ENCODE results near the gene CLEC3B.

Gene CLEC3B

GRCh38 chr3:45080824-45081223 is 54.7 kb downstream of the CLEC3B start:
- no peaks in the 10 kb centered on the region for H3K9me3 ChIP-seq (ENCODE audit: control insufficient read depth, insufficient read depth, low read depth, low read length)
- H3K4me3 ChIP-seq (ENCODE audit: low read depth, low read length) = no peak overlapping the region
- no peak overlapping the region for H3K27ac ChIP-seq (ENCODE audit: extremely low read depth, low read depth, low read length)
- no peaks in the 10 kb centered on the region for H3K36me3 ChIP-seq (ENCODE audit: control insufficient read depth in 2 of 2, insufficient read depth in 1 of 2, low read length in 2 of 2)
- ChIA-PET CTCF (no interaction called here), POLR2A (no interaction called here)
- TF ChIP-seq ZNF664 (tag by site-specific recombination; IDR thresholded peaks at IDR 0.05) (no peak), SCRT2 (tag by site-specific recombination; IDR thresholded peaks at IDR 0.05) (no peak), ZNF10 (tag by site-specific recombination; IDR thresholded peaks at IDR 0.05) (no peak), ZEB2 (tag by site-specific recombination; IDR thresholded peaks at IDR 0.05) (no peak), KLF17 (tag by site-specific recombination; IDR thresholded peaks at IDR 0.05) (no peak)
- TF ChIP-seq, protein P1, sequence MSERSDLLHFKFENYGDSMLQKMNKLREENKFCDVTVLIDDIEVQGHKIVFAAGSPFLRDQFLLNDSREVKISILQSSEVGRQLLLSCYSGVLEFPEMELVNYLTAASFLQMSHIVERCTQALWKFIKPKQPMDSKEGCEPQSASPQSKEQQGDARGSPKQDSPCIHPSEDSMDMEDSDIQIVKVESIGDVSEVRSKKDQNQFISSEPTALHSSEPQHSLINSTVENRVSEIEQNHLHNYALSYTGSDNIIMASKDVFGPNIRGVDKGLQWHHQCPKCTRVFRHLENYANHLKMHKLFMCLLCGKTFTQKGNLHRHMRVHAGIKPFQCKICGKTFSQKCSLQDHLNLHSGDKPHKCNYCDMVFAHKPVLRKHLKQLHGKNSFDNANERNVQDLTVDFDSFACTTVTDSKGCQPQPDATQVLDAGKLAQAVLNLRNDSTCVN (tag by site-specific recombination; optimal IDR thresholded peaks at IDR 0.05) = no peak
- H3K4me1 ChIP-seq (ENCODE audit: control insufficient read depth, insufficient read depth, low read length) = no peaks in the 10 kb centered on the region

DNA sequence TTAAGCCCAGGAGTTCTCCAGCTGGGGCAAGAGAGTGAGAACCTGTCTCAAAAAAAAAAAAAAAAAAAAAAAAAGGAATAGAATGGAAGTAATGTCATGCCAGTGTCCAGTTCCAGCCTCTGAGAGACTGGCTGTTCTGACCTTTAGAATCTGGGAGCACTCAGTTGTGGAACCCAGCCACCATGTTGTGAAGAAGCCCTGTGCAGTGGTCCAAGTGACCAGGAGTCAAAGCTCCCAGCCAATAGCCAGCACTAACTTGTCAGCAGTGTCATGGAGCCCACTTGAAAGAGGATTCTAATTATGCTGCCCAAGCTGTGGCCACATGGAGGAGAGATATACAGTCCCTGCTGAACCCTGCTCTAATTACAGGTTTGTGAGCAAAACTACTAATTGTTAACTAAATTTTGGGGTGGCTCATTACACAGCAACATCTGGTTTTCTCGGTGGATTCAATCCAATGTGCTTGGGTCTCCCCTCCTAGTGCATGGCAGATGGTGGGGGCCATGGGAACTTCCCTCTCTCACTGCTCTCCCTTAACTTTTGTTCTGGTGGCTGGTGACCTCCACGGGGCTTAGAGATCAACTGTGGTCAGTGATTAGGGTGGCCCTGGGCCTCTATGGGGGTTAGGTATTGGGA is 55.5 kb downstream of the CLEC3B start:
- H3K36me3 ChIP-seq (ENCODE audit: control insufficient read depth in 2 of 2, insufficient read depth in 1 of 2, low read length in 2 of 2) = no peaks in the 10 kb centered on the region
- no peak overlapping the region for H3K27ac ChIP-seq (ENCODE audit: extremely low read depth, low read depth, low read length)
- H3K9me3 ChIP-seq (ENCODE audit: control insufficient read depth, insufficient read depth, low read depth, low read length) = no peaks in the 10 kb centered on the region
- no peaks in the 10 kb centered on the region for H3K4me1 ChIP-seq (ENCODE audit: control insufficient read depth, insufficient read depth, low read length)
- ChIA-PET POLR2A (no interaction called here), CTCF (interaction anchor here (1.5 kb wide), 1 partner anchor 43 kb away, joined by 3 read pairs; no protein-coding TSS in a partner anchor)
- TF ChIP-seq BCL6B (tag by site-specific recombination; IDR thresholded peaks at IDR 0.05) = no peak
- TF ChIP-seq ZNF596 (tag by site-specific recombination; IDR thresholded peaks at IDR 0.05) = no peak
- TF ChIP-seq ZEB2 (tag by site-specific recombination; IDR thresholded peaks at IDR 0.05) = no peak
- no peak for TF ChIP-seq ZBTB7A (tag by site-specific recombination; IDR thresholded peaks at IDR 0.05; ENCODE audit: low read depth)
- TF ChIP-seq ZNF174 (tag by site-specific recombination; IDR thresholded peaks at IDR 0.05) = no peak
- TF ChIP-seq ZNF391 (tag by site-specific recombination; IDR thresholded peaks at IDR 0.05; ENCODE audit: borderline replicate concordance, low read depth) = no peak
- TF ChIP-seq HOXC10 (CRISPR knock-in tag; IDR thresholded peaks at IDR 0.05) = no peak
- TF ChIP-seq KLF1 (tag by site-specific recombination; IDR thresholded peaks at IDR 0.05) = no peak
- TF ChIP-seq ZNF404 (tag by site-specific recombination; IDR thresholded peaks at IDR 0.05) = no peak
- TF ChIP-seq ZFP37 (tag by site-specific recombination; IDR thresholded peaks at IDR 0.05) = no peak
- TF ChIP-seq ZNF274 (IDR thresholded peaks at IDR 0.05; ENCODE audit: low read length) = no peak
- no peak for TF ChIP-seq ZNF274 (tag by site-specific recombination; IDR thresholded peaks at IDR 0.05; ENCODE audit: borderline replicate concordance)
- H3K4me3 ChIP-seq (ENCODE audit: low read depth, low read length) = no peak overlapping the region

DNA sequence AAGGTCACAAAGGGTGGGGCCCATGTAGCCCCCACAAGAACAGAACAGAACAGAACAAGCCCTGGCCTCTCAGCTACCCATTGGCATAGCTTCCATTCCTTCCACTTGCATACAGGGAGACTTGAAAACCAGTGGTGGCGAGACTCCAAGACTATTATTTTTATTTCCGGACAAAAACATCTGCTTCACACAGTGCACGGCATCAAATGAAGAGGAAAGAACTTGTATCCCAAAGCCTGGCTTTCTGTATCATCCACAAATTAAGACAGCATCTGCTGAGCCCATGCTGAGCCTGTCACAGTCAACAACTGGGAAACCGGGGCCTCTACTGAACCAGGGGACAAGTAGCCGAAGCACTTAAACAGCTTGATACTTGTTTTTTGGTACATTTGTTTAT is 56.0 kb downstream of the CLEC3B start:
- no peak overlapping the region for H3K27ac ChIP-seq (ENCODE audit: extremely low read depth, low read depth, low read length)
- H3K9me3 ChIP-seq (ENCODE audit: control insufficient read depth, insufficient read depth, low read depth, low read length) = no peaks in the 10 kb centered on the region
- ChIA-PET POLR2A (no interaction called here), CTCF (interaction anchor here (1.5 kb wide), 1 partner anchor 44 kb away, joined by 3 read pairs; no protein-coding TSS in a partner anchor)
- H3K36me3 ChIP-seq (ENCODE audit: control insufficient read depth in 2 of 2, insufficient read depth in 1 of 2, low read length in 2 of 2) = no peaks in the 10 kb centered on the region
- H3K4me3 ChIP-seq (ENCODE audit: low read depth, low read length) = no peak overlapping the region
- no peaks in the 10 kb centered on the region for H3K4me1 ChIP-seq (ENCODE audit: control insufficient read depth, insufficient read depth, low read length)
- TF ChIP-seq KLF1 (tag by site-specific recombination; IDR thresholded peaks at IDR 0.05) (no peak), ZNF610 (tag by site-specific recombination; IDR thresholded peaks at IDR 0.05; ENCODE audit: borderline replicate concordance) (no peak), ZNF677 (tag by site-specific recombination; IDR thresholded peaks at IDR 0.05) (no peak), ZNF561 (tag by site-specific recombination; IDR thresholded peaks at IDR 0.05; ENCODE audit: borderline replicate concordance) (no peak), ZBTB44 (tag by site-specific recombination; IDR thresholded peaks at IDR 0.05) (no peak)
- TF ChIP-seq, protein P2, sequence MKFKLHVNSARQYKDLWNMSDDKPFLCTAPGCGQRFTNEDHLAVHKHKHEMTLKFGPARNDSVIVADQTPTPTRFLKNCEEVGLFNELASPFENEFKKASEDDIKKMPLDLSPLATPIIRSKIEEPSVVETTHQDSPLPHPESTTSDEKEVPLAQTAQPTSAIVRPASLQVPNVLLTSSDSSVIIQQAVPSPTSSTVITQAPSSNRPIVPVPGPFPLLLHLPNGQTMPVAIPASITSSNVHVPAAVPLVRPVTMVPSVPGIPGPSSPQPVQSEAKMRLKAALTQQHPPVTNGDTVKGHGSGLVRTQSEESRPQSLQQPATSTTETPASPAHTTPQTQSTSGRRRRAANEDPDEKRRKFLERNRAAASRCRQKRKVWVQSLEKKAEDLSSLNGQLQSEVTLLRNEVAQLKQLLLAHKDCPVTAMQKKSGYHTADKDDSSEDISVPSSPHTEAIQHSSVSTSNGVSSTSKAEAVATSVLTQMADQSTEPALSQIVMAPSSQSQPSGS (tag by site-specific recombination; IDR thresholded peaks at IDR 0.05; ENCODE audit: low read depth) = no peak
- TF ChIP-seq, protein P3, sequence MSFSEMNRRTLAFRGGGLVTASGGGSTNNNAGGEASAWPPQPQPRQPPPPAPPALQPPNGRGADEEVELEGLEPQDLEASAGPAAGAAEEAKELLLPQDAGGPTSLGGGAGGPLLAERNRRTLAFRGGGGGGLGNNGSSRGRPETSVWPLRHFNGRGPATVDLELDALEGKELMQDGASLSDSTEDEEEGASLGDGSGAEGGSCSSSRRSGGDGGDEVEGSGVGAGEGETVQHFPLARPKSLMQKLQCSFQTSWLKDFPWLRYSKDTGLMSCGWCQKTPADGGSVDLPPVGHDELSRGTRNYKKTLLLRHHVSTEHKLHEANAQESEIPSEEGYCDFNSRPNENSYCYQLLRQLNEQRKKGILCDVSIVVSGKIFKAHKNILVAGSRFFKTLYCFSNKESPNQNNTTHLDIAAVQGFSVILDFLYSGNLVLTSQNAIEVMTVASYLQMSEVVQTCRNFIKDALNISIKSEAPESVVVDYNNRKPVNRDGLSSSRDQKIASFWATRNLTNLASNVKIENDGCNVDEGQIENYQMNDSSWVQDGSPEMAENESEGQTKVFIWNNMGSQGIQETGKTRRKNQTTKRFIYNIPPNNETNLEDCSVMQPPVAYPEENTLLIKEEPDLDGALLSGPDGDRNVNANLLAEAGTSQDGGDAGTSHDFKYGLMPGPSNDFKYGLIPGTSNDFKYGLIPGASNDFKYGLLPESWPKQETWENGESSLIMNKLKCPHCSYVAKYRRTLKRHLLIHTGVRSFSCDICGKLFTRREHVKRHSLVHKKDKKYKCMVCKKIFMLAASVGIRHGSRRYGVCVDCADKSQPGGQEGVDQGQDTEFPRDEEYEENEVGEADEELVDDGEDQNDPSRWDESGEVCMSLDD (tag by site-specific recombination; IDR thresholded peaks at IDR 0.05) = no peak
